H1 (cell line): ENCODE measurements around the gene TECR. TPM values are rescaled to one million over a fixed set of nuclear protein-coding genes. Genes with fewer than 3 reads are reported as not detected.
A peak's percentile ranks its signal among the peaks of the same experiment; 100 is the strongest.
"Not testable (repeated sequence)": the region's sequence is repeated elsewhere in the genome, so short reads cannot be mapped to it uniquely, and the experiment has no call there.

ENCODE experiments used
- CTCF ChIA-PET: fragments of 300-600 bp; sonication (Branson Sonifier 250); formaldehyde crosslinking; loops from one replicate; lab custom pipeline; 2021; ENCODE audit not compliant: partially characterized antibody; lab: Charles Lee
- POLR2A ChIA-PET: fragments of 300-600 bp; sonication (Branson Sonifier 250); formaldehyde crosslinking; loops from one replicate; lab custom pipeline; 2021; ENCODE audit warnings: inconsistent platforms; ENCODE audit not compliant: partially characterized antibody; lab: Charles Lee
- DNase-seq, 2 experiments: peaks; one replicate each; pipeline versions ENCODE4 v3.0.0 to v3.0.0-alpha.2; 2010 to 2022; ENCODE audit warnings: low spot score in 2 of 2, low read depth in 1 of 2, mixed read lengths in 1 of 2
- FAIRE-seq: peaks from 2 replicates; lab custom pipeline; 2011; peaks lifted over from hg19 to GRCh38; lab: Jason Lieb, UNC
- H2AFZ ChIP-seq: 2 replicates; pipeline ENCODE4 v1.8.1; 2012; ENCODE audit warnings: low read length, inconsistent platforms
- H2AK5ac ChIP-seq: 2 replicates; pipeline ENCODE4 v1.6.1; 2013; ENCODE audit warnings: low read depth, low read length
- H2BK120ac ChIP-seq: replicated peaks from 2 replicates; pipeline ENCODE3; 2013; ENCODE audit warnings: low read depth, low read length, inconsistent platforms
- H2BK12ac ChIP-seq: 2 replicates; pipeline ENCODE4 v1.6.1; 2013; ENCODE audit warnings: low read depth, low read length
- H2BK15ac ChIP-seq: 2 replicates; pipeline ENCODE4 v1.6.1; 2013; ENCODE audit warnings: low read length
- H2BK20ac ChIP-seq: 2 replicates; pipeline ENCODE4 v1.6.1; 2013; ENCODE audit warnings: low read length
- H2BK5ac ChIP-seq: 2 replicates; pipeline ENCODE4 v1.6.1; 2013; ENCODE audit warnings: low read depth, low read length
- H3K14ac ChIP-seq: 2 replicates; pipeline ENCODE4 v1.6.1; 2013; ENCODE audit warnings: inconsistent platforms; ENCODE audit not compliant: insufficient read length
- H3K18ac ChIP-seq: 2 replicates; pipeline ENCODE4 v1.6.1; 2013; ENCODE audit warnings: low read length; ENCODE audit errors: extremely low read depth
- H3K23ac ChIP-seq: 2 replicates; pipeline ENCODE4 v1.6.1; 2013; ENCODE audit warnings: inconsistent platforms; ENCODE audit not compliant: insufficient read length
- H3K23me2 ChIP-seq: 2 replicates; pipeline ENCODE4 v1.6.1; 2013; ENCODE audit warnings: low read depth, low read length
- H3K27ac ChIP-seq: 2 replicates; pipeline ENCODE4 v1.6.1; 2011; ENCODE audit warnings: low read depth, low read length, inconsistent platforms
- H3K27me3 ChIP-seq, 4 experiments: replicated peaks in 1 of 4; 1 replicate in 1 of 4; 2 replicates in 3 of 4; pipeline versions ENCODE4 v1.6.1 to v1.8.1; 2011 to 2013; ENCODE audit warnings: low read length in 3 of 4, mild to moderate bottlenecking in 3 of 4, inconsistent platforms in 2 of 4, mixed read lengths in 2 of 4, moderate library complexity in 1 of 4; ENCODE audit not compliant: control insufficient read depth in 3 of 4, insufficient read depth in 3 of 4; ENCODE audit errors: extremely low read depth in 1 of 4
- H3K36me3 ChIP-seq, 4 experiments: 2 replicates each; pipeline versions ENCODE4 v1.6.1 to v1.8.1; 2011 to 2013; ENCODE audit warnings: mild to moderate bottlenecking in 4 of 4, low read length in 3 of 4, moderate library complexity in 2 of 4, control low read depth in 1 of 4, inconsistent platforms in 1 of 4; ENCODE audit not compliant: insufficient read depth in 4 of 4, control insufficient read depth in 2 of 4
- H3K4ac ChIP-seq: replicated peaks from 2 replicates; pipeline ENCODE3; 2013; ENCODE audit warnings: low read length, low read depth, mixed read lengths, inconsistent platforms; ENCODE audit not compliant: insufficient read length
- H3K4me1 ChIP-seq, 4 experiments: replicated peaks in 1 of 4; 1 replicate in 1 of 4; 2 replicates in 3 of 4; pipeline versions ENCODE4 v1.6.1 to v1.8.1; 2011 to 2013; ENCODE audit warnings: low read length in 3 of 4, inconsistent platforms in 2 of 4, mixed read lengths in 1 of 4; ENCODE audit not compliant: insufficient read depth in 4 of 4, control insufficient read depth in 3 of 4
- H3K4me2 ChIP-seq, 2 experiments: 2 replicates each; pipeline versions ENCODE4 v1.6.1 to v1.8.1; 2011 to 2013; ENCODE audit warnings: low read depth in 2 of 2, low read length in 2 of 2, control low read depth in 1 of 2, inconsistent platforms in 1 of 2, mild to moderate bottlenecking in 1 of 2; ENCODE audit not compliant: insufficient read depth in 1 of 2
- H3K4me3 ChIP-seq, 4 experiments: fragments of 200-600, 300-600 bp in 1 of 4; sonication (generic), shearing (Covaris generic), sonication (Bioruptor Twin) in 1 of 4; 2 replicates each; pipeline versions ENCODE4 v1.5.1 to v1.8.1; 2011 to 2016; ENCODE audit warnings: low read length in 4 of 4, low read depth in 3 of 4, control low read depth in 2 of 4, inconsistent platforms in 2 of 4, mild to moderate bottlenecking in 2 of 4, mixed read lengths in 1 of 4, moderate library complexity in 1 of 4; ENCODE audit not compliant: insufficient read depth in 2 of 4; ENCODE audit errors: extremely low read depth in 1 of 4
- H3K56ac ChIP-seq: replicated peaks from 2 replicates; pipeline ENCODE3; 2013; ENCODE audit warnings: low read depth, mild to moderate bottlenecking, mixed read lengths, low read length, inconsistent platforms; ENCODE audit not compliant: insufficient read length
- H3K79me1 ChIP-seq: 2 replicates; pipeline ENCODE4 v1.6.1; 2013; ENCODE audit warnings: low read depth, low read length, control low read depth
- H3K79me2 ChIP-seq, 2 experiments: 2 replicates each; pipeline versions ENCODE4 v1.6.1 to v1.8.1; 2012 to 2013; ENCODE audit warnings: low read length in 2 of 2, mild to moderate bottlenecking in 2 of 2, inconsistent platforms in 1 of 2; ENCODE audit not compliant: insufficient read depth in 2 of 2, control insufficient read depth in 1 of 2
- H3K9ac ChIP-seq, 4 experiments: replicated peaks in 1 of 4; 1 replicate in 1 of 4; 2 replicates in 3 of 4; pipeline versions ENCODE4 v1.6.1 to v1.8.1; 2011 to 2013; ENCODE audit warnings: low read depth in 3 of 4, low read length in 3 of 4, control low read depth in 2 of 4, mild to moderate bottlenecking in 2 of 4, moderate library complexity in 2 of 4, inconsistent platforms in 1 of 4; ENCODE audit errors: extremely low read depth in 1 of 4
- H3K9me3 ChIP-seq, 2 experiments: 2 replicates each; pipeline versions ENCODE4 v1.6.1 to v1.8.1; 2012 to 2013; ENCODE audit warnings: mild to moderate bottlenecking in 2 of 2, moderate library complexity in 2 of 2, control low read depth in 1 of 2, inconsistent platforms in 1 of 2, low read depth in 1 of 2, low read length in 1 of 2, mixed read lengths in 1 of 2; ENCODE audit not compliant: insufficient read depth in 2 of 2
- H4K20me1 ChIP-seq, 2 experiments: replicated peaks in 1 of 2; 2 replicates each; pipeline versions ENCODE3 to v1.8.1; 2011 to 2013; ENCODE audit warnings: inconsistent platforms in 2 of 2, low read length in 2 of 2, mild to moderate bottlenecking in 1 of 2; ENCODE audit not compliant: insufficient read depth in 2 of 2, control insufficient read depth in 1 of 2
- H4K5ac ChIP-seq: 2 replicates; pipeline ENCODE4 v1.6.1; 2013; ENCODE audit warnings: low read length, low read depth, mixed read lengths, inconsistent platforms; ENCODE audit not compliant: insufficient read length
- H4K8ac ChIP-seq: 2 replicates; pipeline ENCODE4 v1.8.0; 2013; ENCODE audit warnings: mild to moderate bottlenecking, moderate library complexity, low read length, inconsistent platforms; ENCODE audit not compliant: insufficient read depth; ENCODE audit errors: extremely low read depth
- H4K91ac ChIP-seq: replicated peaks from 2 replicates; pipeline ENCODE3; 2013; ENCODE audit warnings: low read length, mixed read lengths, inconsistent platforms; ENCODE audit not compliant: insufficient read length
- WGBS, 2 experiments: shearing (Covaris generic) in 1 of 2; methylation state at CpG; one replicate each; pipeline versions ENCODE4 v1.1.6 to v1.1.7; 2013 to 2015; ENCODE audit warnings: low lambda C conversion rate in 2 of 2, mixed read lengths in 2 of 2, inconsistent platforms in 1 of 2, low coverage in 1 of 2, missing lambda C conversion rate in 1 of 2; ENCODE audit not compliant: insufficient replicate concordance in 2 of 2, insufficient coverage in 1 of 2, insufficient read length in 1 of 2; ENCODE audit errors: extremely low coverage in 1 of 2, missing lambda C conversion rate in 1 of 2; 5-methylcytosine and 5-hydroxymethylcytosine counted together
- polyA plus RNA-seq, 7 experiments: library from polyadenylated mRNA; depleted of rRNA in 3 of 7; stranded (reverse) in 5 of 7; unstranded in 2 of 7; fragments of >200 nt in 5 of 7; fragments of 200-250 nt in 2 of 7; gene quantifications; 1 replicate in 5 of 7; 2 replicates in 1 of 7; 4 replicates in 1 of 7; pipeline versions ENCODE4 v1.2.1 to v1.2.3, GENCODE V29; 2011 to 2013; ENCODE audit warnings: missing spikeins in 2 of 7, mixed read lengths in 2 of 7
- total RNA-seq: library from RNA; stranded (reverse); fragmentation: NEBNext Ultra II Directional; extraction: Animal tissue kit (Norgen Biotek cat#: 25700); gene quantifications from 2 replicates; pipeline ENCODE4 v1.2.1, GENCODE V29; 2021

Gene TECR
- total and polyA plus RNA-seq, 2 of the 8 experiments (the other 6 are each of a cell fraction or from before 2014, with no cell fraction given) = 172 to 405 TPM

- H3K4me2 ChIP-seq, H3K4ac ChIP-seq, H2BK20ac ChIP-seq, H3K79me2 ChIP-seq, H3K23me2 ChIP-seq, H3K56ac ChIP-seq, H3K27me3 ChIP-seq, H3K4me1 ChIP-seq, DNase-seq, H2BK12ac ChIP-seq, H3K14ac ChIP-seq, H4K8ac ChIP-seq, H3K4me3 ChIP-seq, H4K91ac ChIP-seq, H3K27ac ChIP-seq, CTCF ChIA-PET, H3K9ac ChIP-seq, H4K20me1 ChIP-seq, H2BK15ac ChIP-seq, H2AK5ac ChIP-seq, POLR2A ChIA-PET, H3K36me3 ChIP-seq, H4K5ac ChIP-seq, H2BK5ac ChIP-seq, H3K18ac ChIP-seq, H3K23ac ChIP-seq, H2BK120ac ChIP-seq, H3K79me1 ChIP-seq, H2AFZ ChIP-seq: not testable (repeated sequence)
- FAIRE-seq = peak; percentile 36
- WGBS, 2 experiments = 94% methylated on average over 4 of the region's 5 CpGs; no CpG with 5 or more reads in 1 of the 2 experiments
- H3K9me3 ChIP-seq = peaks cover 4 to 11% of the 10 kb centered on the region in 2 experiments; a peak in 2 of 4 replicates
These were observed 55.0 kb downstream of the TECR start for GRCh38 chr19:14584372-14584771.

GRCh38 chr19:14585187-14585586 lies 55.8 kb downstream of the TECR start:
- H3K23me2 ChIP-seq, H3K4ac ChIP-seq, DNase-seq, FAIRE-seq, H3K79me1 ChIP-seq, H2BK5ac ChIP-seq, H4K20me1 ChIP-seq, H3K14ac ChIP-seq, H2AFZ ChIP-seq, H2BK15ac ChIP-seq, H3K79me2 ChIP-seq, CTCF ChIA-PET, H4K5ac ChIP-seq, H3K4me1 ChIP-seq, H3K4me2 ChIP-seq, H4K91ac ChIP-seq, H2AK5ac ChIP-seq, H2BK20ac ChIP-seq, H3K56ac ChIP-seq, H4K8ac ChIP-seq, H3K9ac ChIP-seq, H3K27me3 ChIP-seq, H3K18ac ChIP-seq, H2BK12ac ChIP-seq, H3K36me3 ChIP-seq, H3K4me3 ChIP-seq, H3K23ac ChIP-seq, H2BK120ac ChIP-seq, H3K27ac ChIP-seq, POLR2A ChIA-PET: not testable (repeated sequence)
- 79% methylated on average over 3 of the region's 3 CpGs; no CpG with 5 or more reads in 1 of the 2 experiments for WGBS, 2 experiments
- peaks cover 4 to 11% of the 10 kb centered on the region in 2 experiments; a peak in 2 of 4 replicates for H3K9me3 ChIP-seq
